ENCODE results near the gene TMEM61.

The TMEM61 gene

DNA sequence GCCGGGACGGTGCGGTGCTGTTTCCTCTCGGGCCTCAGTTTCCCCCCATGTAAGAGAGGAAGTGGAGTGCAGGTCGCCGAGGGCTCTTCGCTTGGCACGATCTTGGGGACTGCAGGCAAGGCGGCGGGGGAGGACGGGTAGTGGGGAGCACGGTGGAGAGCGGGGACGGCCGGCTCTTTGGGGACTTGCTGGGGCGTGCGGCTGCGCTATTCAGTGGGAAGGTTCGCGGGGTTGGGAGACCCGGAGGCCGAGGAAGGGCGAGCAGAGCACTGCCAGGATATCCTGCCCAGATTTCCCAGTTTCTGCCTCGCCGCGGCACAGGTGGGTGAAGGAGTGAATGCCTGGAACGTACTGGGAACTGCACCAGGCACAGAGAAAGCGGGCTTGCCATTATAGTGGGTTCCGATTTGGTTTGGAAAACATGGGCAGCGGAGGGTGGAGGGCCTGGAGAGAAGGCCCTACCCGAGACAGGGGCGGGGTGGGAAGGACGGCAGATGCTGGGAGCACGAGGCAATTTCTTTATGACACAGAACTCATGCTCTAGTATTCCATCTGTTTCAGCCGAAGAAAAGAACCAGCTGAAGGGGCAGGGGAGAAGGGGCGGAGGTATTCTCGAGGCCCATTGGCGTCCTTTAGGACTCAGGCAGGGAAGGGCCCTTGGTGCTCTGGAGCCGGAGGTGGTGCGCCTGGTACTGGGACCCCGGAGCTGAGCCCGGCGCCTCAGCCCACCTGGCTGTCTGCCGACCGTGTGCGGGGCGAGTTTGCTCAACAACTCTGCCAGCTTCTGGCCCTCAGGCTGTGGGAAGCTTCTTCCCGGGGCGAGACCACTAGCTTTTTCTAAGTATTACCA, 59.9 kb downstream of the TMEM61 start:
- DNase-seq = no peak

DNA sequence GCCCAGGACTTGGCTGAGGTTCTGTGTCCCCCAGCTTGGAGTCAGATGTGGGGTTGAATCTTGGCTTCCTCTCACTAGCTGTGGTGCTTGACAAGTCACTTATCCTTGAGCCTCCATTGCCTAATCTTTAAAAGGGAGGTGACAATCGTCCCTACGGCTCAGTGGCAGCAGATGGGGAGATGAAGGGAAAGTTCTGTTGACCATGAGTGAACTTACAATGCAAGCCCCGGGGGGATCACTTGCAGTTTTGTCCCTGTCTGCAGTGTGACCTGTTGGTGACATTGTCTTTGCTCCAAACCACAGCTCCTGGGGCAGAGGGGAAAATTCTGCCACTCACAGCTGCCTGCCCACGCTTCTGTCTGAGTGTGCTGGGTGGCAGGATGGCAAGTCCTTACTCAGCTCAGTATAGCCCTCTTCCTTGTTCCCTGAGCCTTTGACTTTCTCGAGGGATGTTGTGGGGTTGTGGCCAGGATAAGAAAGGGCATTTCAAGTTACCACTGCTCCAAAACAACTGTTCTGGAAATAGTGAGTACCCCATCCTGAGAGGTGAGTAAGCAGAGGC, 60.6 kb downstream of the TMEM61 start:
- no peak for DNase-seq

DNA sequence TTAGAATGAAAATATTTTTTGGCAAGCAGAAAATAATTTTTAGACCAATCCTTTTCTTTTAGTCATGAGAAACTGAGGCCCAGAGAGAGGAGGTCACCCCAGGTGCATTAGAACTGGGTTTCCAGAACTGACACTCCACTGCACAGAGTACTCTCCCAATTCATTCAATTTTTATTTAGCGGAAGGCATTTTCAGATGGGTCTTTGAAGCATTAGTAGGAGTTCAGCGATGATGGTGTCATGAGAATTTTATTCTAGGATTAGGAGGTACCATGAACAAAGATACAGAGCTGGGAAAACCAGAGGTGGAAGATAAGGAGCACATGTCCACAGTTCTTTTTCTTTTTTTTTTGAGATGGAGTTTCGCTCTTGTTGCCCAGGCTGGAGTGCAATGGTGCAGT, 61.2 kb downstream of the TMEM61 start:
- no peak for DNase-seq
